Keratinocyte (primary cell): ENCODE measurements around the gene TWSG1. TPM values are rescaled to one million over a fixed set of nuclear protein-coding genes. Genes with fewer than 3 reads are reported as not detected.

Experiments
- DNase-seq: peaks from one replicate; pipeline ENCODE4 v3.0.0-alpha.2; 2011; ENCODE audit warnings: low read depth, missing footprints, low spot score
- FAIRE-seq: peaks from 2 replicates; lab custom pipeline; 2011; peaks lifted over from hg19 to GRCh38; lab: Jason Lieb, UNC
- H2AFZ ChIP-seq: 2 replicates; pipeline ENCODE4 v1.6.0; 2012; ENCODE audit warnings: low read length, control low read depth, inconsistent platforms; ENCODE audit not compliant: control insufficient read depth
- H3K27ac ChIP-seq: 2 replicates; pipeline ENCODE4 v1.5.1; 2011; ENCODE audit warnings: low read length; ENCODE audit not compliant: control insufficient read depth, insufficient read depth
- H3K27me3 ChIP-seq: 3 replicates; pipeline ENCODE4 v1.6.0; 2011; ENCODE audit warnings: low read length; ENCODE audit not compliant: control insufficient read depth, insufficient read depth; ENCODE audit errors: extremely low read depth
- H3K36me3 ChIP-seq, 2 experiments: 2 replicates in 1 of 2; 3 replicates in 1 of 2; pipeline ENCODE4 v1.5.1; 2011; ENCODE audit warnings: low read length in 2 of 2, mild to moderate bottlenecking in 1 of 2; ENCODE audit not compliant: control insufficient read depth in 2 of 2, insufficient read depth in 2 of 2; ENCODE audit errors: extremely low read depth in 1 of 2
- H3K4me1 ChIP-seq: 3 replicates; pipeline ENCODE4 v1.5.1; 2011; ENCODE audit warnings: low read length; ENCODE audit not compliant: control insufficient read depth, insufficient read depth; ENCODE audit errors: extremely low read depth
- H3K4me2 ChIP-seq: 3 replicates; pipeline ENCODE4 v1.6.0; 2011; ENCODE audit warnings: low read depth, low read length; ENCODE audit not compliant: control insufficient read depth, insufficient read depth; ENCODE audit errors: extremely low read depth
- H3K4me3 ChIP-seq, 3 experiments: fragments of 200-600 bp in 1 of 3; sonication (generic) in 1 of 3; 2 replicates in 2 of 3; 3 replicates in 1 of 3; pipeline ENCODE4 v1.5.1; 2011 to 2016; ENCODE audit warnings: low read length in 3 of 3, mild to moderate bottlenecking in 3 of 3, control low read depth in 2 of 3, inconsistent platforms in 1 of 3, low read depth in 1 of 3, mixed read lengths in 1 of 3, mixed run types in 1 of 3, moderate library complexity in 1 of 3; ENCODE audit not compliant: control insufficient read depth in 2 of 3, insufficient read depth in 2 of 3; ENCODE audit errors: extremely low read depth in 1 of 3
- H3K79me2 ChIP-seq: 2 replicates; pipeline ENCODE4 v1.6.0; 2012; ENCODE audit warnings: low read length; ENCODE audit not compliant: control insufficient read depth, insufficient read depth
- H3K9ac ChIP-seq: 3 replicates; pipeline ENCODE4 v1.6.0; 2011; ENCODE audit warnings: low read length; ENCODE audit not compliant: control insufficient read depth, insufficient read depth; ENCODE audit errors: extremely low read depth
- H3K9me1 ChIP-seq: 3 replicates; pipeline ENCODE4 v1.6.0; 2011; ENCODE audit warnings: low read length; ENCODE audit not compliant: control insufficient read depth, insufficient read depth; ENCODE audit errors: extremely low read depth
- H3K9me3 ChIP-seq: 2 replicates; pipeline ENCODE4 v1.5.1; 2012; ENCODE audit warnings: low read depth, low read length; ENCODE audit not compliant: control insufficient read depth
- H4K20me1 ChIP-seq: 3 replicates; pipeline ENCODE4 v1.6.0; 2011; ENCODE audit warnings: low read length; ENCODE audit not compliant: control insufficient read depth, insufficient read depth; ENCODE audit errors: extremely low read depth
- CTCF ChIP-seq, 3 experiments: IDR thresholded peaks in 1 of 3; conservative IDR thresholded peaks in 1 of 3; optimal IDR thresholded peaks in 1 of 3; 2 replicates in 2 of 3; 3 replicates in 1 of 3; pipeline versions ENCODE3 to v1.5.1; 2011; ENCODE audit warnings: low read length in 3 of 3, mild to moderate bottlenecking in 3 of 3, moderate library complexity in 2 of 3, control low read depth in 1 of 3, inconsistent platforms in 1 of 3; ENCODE audit not compliant: insufficient read depth in 2 of 3; ENCODE audit errors: extremely low read depth in 1 of 3
- EZH2 ChIP-seq: IDR thresholded peaks from one replicate; pipeline ENCODE4 v1.6.1; 2012; ENCODE audit warnings: inconsistent platforms, mild to moderate bottlenecking, low read length, moderate library complexity
- dilution Hi-C: fragments of 300-500 bp; cut with MboI; formaldehyde crosslinking; loops from one replicate; pipeline ENCODE4 v1.7.0; 2020; ENCODE audit warnings: low sequenced_read_pairs; ENCODE audit not compliant: extremely low pct_ligation_motif_present
- polyA plus RNA-seq, 5 experiments: library from polyadenylated mRNA; depleted of rRNA in 3 of 5; stranded (reverse) in 3 of 5; stranded (forward) in 1 of 5; unstranded in 1 of 5; fragments of >200 nt; gene quantifications; 1 replicate in 1 of 5; 2 replicates in 3 of 5; 3 replicates in 1 of 5; pipeline versions ENCODE4 v1.2.1 to v1.2.3, GENCODE V29; 2011 to 2012; ENCODE audit warnings: missing spikeins in 2 of 5, low read depth in 1 of 5, low replicate concordance in 1 of 5

TWSG1 gene
- polyA plus RNA-seq, 1 donor (not counting 4 experiments of a cell fraction or from before 2014, with no cell fraction given) = 46.9 TPM

- no peaks in the 10 kb centered on the region for H3K9me3 ChIP-seq
- FAIRE-seq (no peak), DNase-seq (no peak)
- no peak overlapping the region for H3K4me3 ChIP-seq
- H2AFZ ChIP-seq = no peak overlapping the region
- no peak overlapping the region for H3K9ac ChIP-seq
- H3K27ac ChIP-seq = no peak overlapping the region
- dilution Hi-C loops = no loop called here
- TF ChIP-seq CTCF (optimal IDR thresholded peaks at IDR 0.05 in 1 of 3, IDR thresholded peaks at IDR 0.05 in 1 of 3, conservative IDR thresholded peaks at IDR 0.05 in 1 of 3; ENCODE audit: extremely low read depth in 1 of 3, insufficient read depth in 2 of 3, low read length in 3 of 3) (no peak), EZH2 (no peak)
- H3K9me1 ChIP-seq = no peaks in the 10 kb centered on the region
- H3K4me2 ChIP-seq = no peak overlapping the region
- peaks cover 12% of the 10 kb centered on the region for H3K79me2 ChIP-seq
- no peaks in the 10 kb centered on the region for H3K27me3 ChIP-seq
- H3K36me3 ChIP-seq = peaks cover 0 to 9% of the 10 kb centered on the region in 2 experiments
- no peaks in the 10 kb centered on the region for H4K20me1 ChIP-seq
- H3K4me1 ChIP-seq = peaks cover 2% of the 10 kb centered on the region
Observed at GRCh38 chr18:9343577-9343976, 9.0 kb downstream of the TWSG1 start.

- Histone ChIP-seq H3K4me2 (no peak overlapping the region), H4K20me1 (no peaks in the 10 kb centered on the region), H3K27ac (no peak overlapping the region), H3K9ac (no peak overlapping the region), H3K27me3 (no peaks in the 10 kb centered on the region), H3K36me3 (peaks cover 0 to 3% of the 10 kb centered on the region in 2 experiments), H3K4me3 (no peak overlapping the region), H3K9me1 (no peaks in the 10 kb centered on the region), H3K4me1 (peaks cover 2% of the 10 kb centered on the region), H2AFZ (no peak overlapping the region), H3K79me2 (peaks cover 10% of the 10 kb centered on the region), H3K9me3 (no peaks in the 10 kb centered on the region)
- FAIRE-seq = no peak
- no peak for TF ChIP-seq CTCF (optimal IDR thresholded peaks at IDR 0.05 in 1 of 3, IDR thresholded peaks at IDR 0.05 in 1 of 3, conservative IDR thresholded peaks at IDR 0.05 in 1 of 3; ENCODE audit: extremely low read depth in 1 of 3, insufficient read depth in 2 of 3, low read length in 3 of 3)
- no peak for TF ChIP-seq EZH2
- dilution Hi-C loops = no loop called here
- no peak for DNase-seq
Observed at GRCh38 chr18:9346775-9347174, 12.2 kb downstream of the TWSG1 start.
